Stimulated activated CD8-positive, alpha-beta memory T cell treated with anti-CD3 and anti-CD28 coated beads, Interleukin-12 subunit alpha, Interleukin-12 subunit beta, amount 100 ng/mL, for 24 hours (primary cell): Measurements from ENCODE around the gene KAZN.

ENCODE experiments used
- DNase-seq: peaks from one replicate; pipeline ENCODE4 v3.0.0-alpha.2; 2020; ENCODE audit errors: extremely low read depth

Gene KAZN

DNA sequence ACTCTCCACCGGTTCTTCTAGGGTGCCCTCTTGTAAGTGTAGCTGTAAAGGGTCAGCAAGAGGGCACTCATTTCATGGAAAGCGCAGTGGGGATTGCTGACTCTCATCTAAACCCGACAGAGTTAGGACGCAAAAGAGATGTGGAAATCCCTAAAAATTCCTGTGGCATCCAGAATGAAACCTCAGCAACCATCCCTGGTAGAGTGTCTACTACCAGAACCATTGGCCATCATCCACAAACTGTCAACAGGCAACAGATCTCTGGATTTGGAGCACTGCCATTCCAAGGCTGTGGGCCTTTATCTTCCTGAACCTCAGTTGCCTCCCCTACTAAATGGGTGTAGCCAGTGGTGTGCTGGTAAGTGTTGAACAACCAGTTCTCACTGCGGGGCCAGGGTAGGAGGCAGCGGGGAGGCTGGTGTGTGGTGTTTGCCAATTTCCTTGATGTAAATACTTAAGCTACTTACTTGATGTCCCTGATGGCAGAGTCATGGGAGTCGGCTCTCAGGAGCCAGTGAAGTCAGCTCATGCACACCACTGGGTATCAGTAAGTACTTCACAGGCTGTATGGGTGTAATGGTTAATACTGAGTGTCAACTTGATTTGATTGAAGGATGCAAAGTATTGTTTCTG is 195.8 kb downstream of the KAZN start:
- DNase-seq, result no peak

DNA sequence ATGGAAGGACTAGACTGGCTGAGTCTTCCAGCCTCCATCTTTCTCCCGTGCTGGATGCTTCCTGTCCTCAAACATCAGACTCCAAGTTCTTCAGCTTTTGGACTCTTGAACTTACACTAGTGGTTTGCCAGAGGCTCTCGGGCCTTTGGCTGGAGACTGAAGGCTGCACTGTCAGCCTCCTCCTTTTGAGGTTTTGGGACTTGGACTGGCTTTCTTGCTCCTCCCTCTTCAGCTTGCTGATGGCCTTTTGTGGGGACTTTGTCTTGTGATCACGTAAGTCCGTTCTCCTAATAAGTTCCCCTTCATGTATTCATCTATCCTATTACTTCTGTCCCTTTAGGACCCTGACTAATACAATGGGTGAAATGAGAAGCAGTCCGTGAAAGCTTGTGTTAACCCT is 196.4 kb downstream of the KAZN start:
- DNase-seq, result no peak

DNA sequence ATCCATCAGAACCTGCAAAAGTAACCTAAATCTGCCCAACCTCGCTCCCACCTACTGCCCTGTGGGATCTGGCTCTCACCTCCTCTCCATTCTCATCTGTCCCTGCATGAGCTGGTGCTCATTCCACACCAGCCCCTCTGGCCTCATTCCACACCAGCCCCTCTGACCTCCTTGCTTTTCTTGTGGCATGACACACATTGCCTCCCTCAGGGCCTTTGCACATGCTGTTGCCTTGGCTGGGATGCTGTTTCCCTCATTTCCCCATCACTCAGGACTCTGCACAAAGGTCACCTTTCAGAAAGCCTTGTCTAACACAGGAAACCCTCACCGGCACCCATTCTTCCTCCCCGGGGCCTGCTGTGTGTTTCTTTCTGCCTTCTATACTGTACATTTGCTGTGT is 197.1 kb downstream of the KAZN start:
- no peak for DNase-seq

DNA sequence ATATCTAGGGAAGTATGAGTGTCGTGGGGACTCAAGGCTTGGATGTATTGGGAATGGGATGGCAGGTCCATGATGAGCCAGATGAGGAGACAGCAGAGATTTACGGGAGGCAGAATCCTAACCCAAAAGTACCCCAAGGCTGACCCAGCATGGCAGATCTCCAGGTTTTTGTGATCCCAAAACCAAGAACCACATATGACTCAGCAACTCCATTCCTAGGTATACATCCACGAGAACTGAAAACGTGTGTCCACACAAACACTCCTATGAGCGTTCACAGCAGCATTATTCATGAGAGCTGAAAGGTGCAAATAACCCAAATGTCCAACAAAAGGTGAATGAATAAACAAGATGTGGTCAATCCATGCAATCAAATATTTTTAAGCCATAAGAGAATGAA is 201.5 kb downstream of the KAZN start:
- no peak for DNase-seq

DNA sequence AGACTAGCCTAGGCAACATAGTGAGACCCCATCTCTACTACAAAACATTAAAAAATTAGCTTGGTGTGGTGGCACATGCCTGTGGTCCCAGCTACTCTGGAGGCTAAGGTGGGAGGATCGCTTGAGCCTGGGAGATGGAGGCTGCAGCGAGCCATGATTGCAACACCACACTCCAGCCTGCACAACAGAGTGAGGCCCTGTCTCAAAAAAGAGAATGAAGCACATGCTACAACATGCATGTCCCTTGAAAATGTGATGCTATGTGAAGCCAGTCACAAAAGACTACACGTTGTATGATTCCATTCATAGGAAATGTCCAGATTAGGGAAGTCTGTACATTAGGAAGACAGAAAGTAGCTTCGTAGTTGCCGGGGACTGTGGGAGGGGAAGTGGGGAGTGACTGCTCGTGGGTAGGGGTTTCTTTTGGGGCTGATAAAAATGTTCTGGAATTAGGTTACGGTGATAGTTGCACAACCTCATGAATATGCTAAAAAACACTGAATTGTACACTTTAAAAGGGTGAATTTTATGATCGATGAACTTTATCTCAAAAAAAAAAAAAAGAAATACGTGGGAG is 202.1 kb downstream of the KAZN start:
- DNase-seq, result no peak

DNA sequence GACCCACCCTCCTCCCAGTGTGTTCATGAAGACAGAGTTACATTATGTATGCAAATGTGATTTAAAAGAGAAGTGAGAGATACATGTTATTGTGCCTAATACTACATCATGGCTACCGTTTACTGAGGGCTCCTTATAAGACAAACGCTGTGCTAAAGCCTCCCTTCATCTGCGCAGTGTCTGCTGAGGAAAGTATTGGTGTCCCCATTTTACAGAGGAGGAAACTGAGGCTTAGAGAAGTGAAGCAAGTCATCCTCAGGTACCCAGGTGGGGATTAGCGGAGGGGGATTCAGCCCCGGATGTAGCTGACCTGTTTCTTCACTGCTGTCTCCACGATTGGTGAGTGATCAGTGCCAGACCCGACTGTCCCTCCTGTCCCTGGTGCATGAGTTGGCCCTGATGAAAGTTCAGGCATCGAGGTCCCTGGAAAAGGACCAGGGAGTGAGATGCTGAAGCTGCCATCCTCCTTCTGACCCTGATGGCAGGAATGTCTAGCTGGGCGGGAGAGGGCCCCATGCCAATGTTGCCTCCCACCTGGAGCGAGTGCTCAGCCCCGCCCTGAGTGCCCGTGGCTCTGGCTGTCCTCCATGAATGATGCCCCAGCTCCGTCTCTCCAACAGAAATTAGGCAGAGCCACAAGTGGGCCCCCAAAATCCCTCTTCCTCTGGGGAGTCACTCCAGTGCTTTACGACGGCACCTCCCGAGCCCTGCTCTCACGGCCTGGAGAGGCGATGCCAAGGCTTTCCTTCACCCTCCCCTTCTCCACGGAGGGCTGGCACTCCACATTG is 204.7 kb downstream of the KAZN start:
- no peak for DNase-seq

DNA sequence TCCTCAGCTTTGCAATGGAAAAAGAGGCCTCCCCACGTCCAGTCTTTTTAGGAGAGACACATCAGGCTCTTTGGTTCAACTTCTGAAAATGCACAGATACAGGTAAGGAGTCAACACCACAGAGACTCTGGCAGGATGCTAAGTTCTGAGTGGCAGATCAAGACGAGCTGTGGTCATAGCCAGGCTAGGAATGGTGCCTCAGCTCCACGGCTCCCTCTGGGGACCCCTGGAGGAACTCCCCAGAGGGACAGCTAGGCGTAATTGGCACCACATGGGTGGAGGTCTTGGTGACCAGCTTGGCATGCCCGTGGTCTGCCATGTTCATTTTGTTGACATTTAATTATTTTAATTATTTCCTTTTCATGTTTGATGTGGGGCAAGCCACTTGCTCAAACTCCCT is 206.1 kb downstream of the KAZN start:
- DNase-seq, result no peak

DNA sequence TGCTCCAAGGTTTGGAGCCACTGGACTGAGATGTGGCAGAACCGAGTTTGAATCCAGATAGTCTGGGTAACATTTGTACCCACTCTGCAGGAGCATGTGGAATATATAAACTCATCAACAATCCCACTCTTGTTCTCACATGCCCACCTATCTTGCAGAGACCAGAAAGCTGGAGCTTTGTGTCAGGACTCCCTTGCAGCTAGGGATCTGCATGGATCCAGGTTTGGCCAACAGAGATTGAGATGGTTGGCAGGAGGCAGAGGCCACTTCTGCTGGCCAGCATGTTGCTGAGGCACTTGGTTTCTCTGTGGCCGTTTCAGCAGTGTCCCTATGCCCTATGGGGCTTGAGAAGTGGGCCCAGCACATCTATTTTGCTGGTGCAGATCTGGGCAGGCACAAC is 208.3 kb downstream of the KAZN start:
- no peak for DNase-seq

DNA sequence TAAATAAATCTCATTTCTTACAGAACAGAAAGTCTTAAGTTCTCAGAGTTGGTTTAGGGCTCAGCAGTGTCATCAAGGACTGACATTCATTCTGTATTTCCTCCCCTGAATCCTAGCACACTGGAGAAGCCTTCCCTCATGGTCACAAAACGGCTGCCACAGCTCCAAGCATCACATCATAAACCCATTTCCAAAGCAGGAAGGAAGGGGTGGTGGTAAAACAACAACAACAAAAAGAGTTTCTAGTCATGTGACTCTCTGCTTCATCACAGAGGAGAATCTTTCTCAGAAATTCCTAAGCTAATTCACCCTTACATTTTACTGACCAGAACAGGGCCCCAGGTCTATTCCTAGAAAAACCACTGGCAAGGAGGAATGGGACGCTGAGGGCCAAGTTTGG is 210.3 kb downstream of the KAZN start:
- DNase-seq, result no peak

DNA sequence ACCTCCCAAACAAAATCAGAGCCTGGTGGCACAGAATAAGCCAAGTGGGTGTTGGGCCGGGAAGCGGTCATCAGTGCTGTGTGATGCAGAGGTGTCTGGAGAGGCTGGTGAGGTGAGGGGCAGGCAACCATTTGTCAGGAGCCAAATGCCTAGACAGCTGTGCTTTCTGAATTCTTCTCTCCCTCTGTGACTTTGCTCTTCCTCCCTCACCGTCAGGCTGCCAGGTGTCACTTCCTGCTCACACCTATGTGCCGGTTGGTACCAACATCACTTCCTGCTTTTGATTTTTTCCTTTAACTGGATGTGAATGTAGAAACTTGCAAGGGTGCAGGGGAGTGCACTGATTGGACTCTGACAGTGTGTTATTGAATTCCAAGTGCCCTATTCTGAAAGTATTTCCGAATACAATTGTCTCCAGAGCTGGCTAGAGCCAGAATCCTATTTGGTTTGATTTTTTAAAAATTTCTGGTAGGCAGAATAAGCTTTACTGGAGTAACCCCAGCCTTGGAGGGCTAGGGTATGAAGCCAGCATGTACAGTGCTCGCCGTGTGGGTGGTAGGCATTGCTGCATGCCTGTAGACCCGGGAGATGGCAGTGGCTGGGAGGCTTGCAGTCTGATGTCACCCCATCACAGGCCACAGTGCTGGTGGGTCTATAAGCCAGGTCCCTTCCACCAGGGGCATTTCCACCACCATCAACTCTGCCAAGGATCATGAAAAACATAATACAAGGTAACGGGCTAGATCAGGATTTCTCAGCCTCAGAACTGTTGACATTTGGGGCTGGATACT is 210.9 kb downstream of the KAZN start:
- DNase-seq, result no peak

DNA sequence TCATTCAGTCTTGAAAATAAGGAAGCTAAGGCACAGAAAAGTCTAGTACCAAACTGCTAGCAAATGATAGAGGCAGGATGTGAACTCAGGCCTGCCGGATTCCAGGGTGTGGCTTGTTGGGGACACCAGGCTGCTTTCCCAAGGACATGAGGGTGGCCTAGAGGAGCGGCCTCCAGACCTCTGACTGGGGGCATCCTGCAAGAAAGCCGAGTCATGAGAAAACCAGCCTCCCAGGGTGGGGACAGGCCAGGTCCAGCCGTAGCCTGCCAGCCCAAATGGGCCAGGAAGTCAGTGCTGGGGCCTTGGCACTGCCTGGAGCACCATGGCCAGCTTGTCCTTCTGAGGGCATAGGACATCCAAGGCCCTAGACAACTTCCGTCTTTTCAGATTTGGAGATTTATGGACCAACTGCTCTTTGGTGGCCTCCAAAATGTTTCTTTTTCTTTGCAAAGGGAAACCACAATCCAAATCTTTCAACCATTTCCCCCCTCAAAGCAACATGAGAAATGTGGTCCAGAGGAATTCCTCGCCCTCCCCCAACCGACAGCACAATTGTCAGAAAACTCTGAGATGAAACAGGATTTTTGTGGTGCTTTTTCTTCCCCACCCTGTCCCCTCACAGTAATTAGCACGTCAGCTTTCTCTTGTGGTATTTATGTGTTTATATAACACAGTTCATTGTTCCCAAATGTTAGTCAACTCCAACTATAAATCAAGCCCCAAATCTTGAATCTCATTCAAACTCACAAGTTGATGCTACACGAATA is 212.3 kb downstream of the KAZN start:
- DNase-seq, result no peak

DNA sequence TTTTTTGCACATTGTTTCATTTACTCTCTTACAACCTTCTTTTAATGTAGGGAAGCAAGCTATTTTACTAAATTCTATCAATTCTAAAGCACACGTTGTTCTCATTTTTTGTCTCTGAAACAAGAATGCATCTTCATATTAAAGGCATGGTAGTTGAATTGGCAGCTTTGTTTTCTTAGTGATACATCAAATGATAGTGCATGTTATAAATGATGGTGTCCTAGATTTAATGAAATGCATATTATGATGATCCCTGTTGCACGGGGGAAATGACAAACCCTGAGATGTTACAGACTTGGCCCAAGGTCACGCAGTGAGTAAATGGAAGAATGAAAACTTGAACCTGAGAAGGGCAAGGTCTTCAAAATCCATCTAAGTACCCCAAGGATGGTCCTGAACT is 213.1 kb downstream of the KAZN start:
- DNase-seq, result no peak

DNA sequence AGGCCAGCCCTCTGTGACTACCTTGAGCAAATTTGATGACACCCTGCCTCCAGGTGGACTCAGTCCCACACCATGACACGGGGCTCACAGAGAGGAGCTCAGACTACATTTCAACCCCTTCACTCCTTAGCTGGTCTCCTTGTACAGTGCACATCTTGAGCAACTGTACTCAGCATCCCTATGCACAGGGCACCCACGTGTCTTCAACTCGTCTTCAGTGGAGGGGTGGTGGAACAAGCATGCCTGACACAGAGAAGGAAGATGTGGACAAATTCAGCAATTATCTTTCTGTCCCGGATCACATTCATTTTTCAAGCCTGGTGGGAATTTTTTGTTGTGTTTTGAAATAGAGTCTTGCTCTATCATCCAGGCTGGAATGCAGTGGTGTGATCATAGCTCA is 213.7 kb downstream of the KAZN start:
- DNase-seq, result no peak

DNA sequence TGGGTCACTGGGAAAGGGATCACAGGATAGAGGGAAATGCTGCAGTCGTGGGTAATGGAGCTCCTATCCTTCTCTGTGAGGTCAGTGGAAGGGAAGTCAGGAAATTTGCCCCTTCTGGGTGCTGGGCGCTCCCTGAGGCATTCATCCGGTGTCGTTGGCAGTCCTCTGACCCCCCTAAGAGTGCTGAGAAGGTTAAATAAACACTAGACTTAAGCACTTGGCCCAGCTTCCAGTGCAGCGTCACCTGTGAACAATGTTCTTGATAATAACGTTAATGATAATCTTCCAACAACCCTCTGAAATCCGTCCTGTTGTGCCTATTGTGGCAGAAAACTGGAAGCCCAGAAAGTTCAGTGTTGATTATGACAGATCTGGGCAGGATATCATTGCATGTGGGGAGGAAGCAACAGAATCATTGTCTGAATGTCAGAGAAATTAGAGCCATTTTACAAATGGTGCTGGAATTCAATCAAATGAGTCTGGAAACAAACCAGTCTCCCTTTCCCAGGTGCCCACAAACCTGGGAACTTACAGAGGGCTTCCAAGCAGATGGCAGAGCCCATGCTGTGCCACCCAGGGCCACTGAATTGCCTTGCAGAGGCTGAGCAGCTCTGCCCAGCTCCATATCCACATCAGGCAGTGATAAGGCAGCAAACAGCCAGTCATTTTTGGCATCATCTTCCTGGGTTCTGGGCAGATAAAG is 216.8 kb downstream of the KAZN start:
- no peak for DNase-seq

DNA sequence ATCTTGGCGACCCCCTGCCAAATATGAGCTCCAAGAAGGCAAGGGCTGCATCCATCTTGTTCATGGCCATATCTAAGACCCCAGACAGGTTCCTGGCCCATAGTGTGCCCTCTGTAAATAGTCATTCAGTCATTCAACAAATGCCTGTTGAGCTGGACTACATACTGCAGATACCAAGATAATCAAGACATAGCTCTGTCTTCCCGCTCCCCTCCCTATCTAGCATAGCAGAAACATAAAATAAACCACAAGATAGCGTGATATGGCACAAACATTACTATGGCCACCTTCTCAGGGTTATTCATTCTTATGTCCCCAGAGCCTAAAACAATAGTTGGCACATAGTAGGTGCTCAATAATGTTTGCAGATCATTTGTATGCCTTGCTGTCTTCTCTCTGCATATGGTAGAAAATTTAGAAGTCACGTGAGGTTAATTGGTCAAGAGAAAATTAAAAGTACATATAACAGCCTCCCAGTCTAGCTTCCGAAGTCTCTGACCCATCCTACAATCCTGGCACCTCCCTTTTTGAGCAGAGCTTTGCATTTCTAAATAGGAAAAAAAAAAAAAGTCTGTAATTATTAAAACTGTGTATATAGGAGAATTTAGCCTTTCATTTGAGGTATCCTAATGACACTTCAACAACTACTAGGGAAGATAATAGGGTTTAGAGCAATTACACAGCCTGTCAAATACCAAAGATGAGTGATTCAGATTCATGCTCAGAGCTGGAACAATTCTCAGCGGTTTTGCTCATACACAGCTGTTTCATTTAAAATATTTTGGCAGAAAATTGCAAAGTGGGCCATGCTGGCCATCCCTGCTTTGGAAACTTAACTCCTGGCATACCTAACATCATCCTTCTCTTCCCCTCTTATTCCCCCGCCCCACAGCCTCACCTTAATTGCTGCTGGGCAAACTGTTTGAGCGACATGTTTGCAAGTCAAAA is 219.0 kb downstream of the KAZN start:
- DNase-seq, result no peak

DNA sequence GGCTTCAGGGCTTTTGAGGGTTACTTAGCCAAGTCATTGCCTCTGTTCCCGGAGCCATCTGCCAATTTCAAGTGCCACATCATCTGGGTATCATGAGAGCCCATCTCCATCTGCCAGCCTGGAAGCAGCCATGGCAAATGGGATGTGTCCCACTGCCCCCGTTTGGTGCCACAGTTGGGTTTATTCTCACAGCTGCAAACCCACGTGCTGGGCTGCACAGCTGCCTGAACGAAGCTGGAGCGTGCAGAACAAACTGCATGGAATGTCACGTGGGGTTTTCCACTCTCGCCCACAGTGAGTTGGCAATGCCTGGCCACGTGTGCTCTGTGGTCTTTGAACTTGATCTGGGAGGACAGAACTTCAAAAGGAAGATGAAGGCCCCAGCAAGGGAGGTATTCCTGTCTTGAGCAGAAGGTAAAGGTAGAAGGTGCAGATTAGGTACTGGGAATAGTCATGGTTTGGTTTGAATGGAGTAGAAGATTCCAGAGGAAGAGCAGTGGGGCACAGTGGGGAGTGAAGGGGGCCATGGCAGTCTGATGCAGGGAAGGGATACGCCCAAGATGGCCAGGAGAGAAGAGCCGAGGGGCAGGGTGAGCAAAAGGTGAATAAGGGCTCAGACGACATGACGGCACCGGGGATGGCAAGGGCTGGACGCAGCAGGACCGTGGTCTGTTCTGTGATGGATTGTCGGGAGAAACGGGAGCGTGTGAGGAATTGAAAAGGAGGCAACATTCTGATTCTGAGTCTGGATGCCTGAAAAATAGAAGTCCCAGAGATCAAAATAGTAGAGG is 222.0 kb downstream of the KAZN start:
- DNase-seq, result no peak

DNA sequence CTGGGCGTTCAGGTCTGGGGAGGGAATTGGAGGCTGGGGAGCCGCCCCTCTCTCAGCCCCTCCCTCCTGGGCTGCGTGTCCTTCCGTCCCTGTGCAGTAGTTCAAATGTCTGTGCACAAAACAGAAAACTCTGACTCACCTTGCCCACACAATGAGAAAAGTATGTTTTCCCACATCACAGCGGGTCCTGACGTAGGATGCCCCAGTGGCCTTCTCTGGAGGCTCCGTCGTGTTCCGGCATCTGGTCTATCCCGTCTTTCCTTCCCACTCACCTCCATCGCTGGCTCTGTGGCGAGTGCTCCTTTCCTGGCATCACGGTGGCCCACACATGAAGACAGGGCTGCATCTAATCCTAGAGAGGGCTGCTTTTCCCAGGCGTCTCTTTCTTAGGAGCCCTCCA is 224.0 kb downstream of the KAZN start:
- no peak for DNase-seq

DNA sequence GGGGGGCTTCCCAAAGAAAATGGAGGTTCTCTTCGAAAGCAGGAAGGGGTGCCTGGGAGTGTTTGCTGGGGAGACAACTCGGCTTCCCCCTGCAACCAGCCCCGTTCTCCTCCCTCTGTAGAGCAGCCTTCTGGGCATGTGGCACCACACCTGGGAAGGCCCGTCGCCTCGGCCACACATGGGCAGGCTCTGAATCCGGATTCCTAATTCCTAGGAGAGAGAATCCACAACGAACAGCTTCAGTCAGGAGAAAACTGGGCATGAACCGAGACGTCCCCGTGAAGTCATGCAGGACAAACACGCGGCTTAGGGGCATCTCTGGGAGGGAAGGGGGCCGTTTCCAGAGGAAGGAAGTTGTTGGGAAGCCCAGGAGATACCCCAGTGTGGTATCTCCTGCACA is 224.5 kb downstream of the KAZN start:
- no peak for DNase-seq

DNA sequence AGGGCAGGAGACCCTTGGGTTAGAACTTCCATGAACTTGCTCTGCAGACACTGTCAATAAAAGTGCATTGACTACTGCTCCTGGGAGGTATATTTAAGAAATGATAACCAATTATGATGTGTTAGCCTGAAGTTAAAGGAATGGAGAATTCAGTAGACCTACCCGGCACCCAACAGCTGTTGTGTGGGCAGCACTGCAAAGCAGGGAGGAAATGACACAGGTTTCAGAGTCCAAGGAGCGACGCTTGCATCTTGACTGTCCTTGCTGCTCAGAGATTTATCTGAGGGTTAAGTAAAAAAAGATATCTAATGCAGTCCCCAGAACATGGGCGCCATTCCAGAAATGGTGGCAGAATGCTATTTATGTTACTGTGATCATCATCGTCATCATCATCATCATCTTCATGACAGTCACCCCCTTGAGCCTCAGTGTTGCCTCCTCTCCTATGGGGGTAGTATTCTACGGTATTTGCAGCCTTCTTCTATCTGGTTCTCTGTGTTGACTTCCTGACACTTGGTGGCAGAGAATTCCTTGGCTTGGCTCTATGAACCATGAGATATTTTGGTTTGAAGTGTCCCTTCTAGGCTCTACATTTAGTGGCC is 225.9 kb downstream of the KAZN start:
- no peak for DNase-seq
